NCI-H1436 (cell line): ENCODE data around the gene ZPLD1.

Experiments used
- DNase-seq: peaks from one replicate; lab custom pipeline; 2025; lab: John Stamatoyannopoulos, UW

The ZPLD1 gene

GRCh38 chr3:102434715-102435114 lies at the start of gene ZPLD1:
TSS of gene ZPLD1 (plus strand) at chr3:102435015. CDS start at chr3:102438488, 3,473 bp downstream.
- no peak for DNase-seq

DNA sequence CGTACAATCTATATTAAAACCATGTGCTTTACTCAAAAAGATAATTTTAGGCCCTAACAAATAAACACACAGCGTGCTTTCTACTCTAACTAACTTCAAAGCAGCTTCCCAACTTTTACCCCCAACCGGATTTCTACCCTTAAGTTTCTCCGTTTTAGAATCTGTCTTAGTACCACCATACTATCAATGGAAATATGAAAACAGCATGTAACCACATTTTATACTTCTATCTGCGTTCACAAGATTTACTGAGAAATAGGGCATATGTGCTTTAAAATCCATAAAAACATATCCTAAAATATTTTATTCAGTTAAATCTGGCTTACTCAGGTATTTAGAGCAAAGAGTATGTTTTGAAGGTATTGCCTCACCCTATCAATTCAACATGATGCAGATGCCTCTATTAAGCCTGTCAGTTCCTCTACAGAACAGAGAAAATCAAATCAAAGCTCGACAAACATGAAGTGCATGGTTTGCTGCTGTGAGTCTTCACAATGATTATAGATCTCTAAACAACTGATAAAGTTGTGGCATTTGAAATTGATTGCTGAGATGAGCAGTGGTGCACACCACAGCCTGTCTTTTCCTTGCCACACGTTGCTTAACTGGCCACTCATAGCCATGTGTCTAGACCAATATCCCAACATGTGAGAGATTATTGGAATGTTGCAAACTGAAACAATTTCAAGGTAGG lies 44.5 kb upstream of the ZPLD1 start:
- DNase-seq = no peak

- DNase-seq = no peak
Observed at GRCh38 chr3:102390916-102391315, 43.9 kb upstream of the ZPLD1 start.

DNA sequence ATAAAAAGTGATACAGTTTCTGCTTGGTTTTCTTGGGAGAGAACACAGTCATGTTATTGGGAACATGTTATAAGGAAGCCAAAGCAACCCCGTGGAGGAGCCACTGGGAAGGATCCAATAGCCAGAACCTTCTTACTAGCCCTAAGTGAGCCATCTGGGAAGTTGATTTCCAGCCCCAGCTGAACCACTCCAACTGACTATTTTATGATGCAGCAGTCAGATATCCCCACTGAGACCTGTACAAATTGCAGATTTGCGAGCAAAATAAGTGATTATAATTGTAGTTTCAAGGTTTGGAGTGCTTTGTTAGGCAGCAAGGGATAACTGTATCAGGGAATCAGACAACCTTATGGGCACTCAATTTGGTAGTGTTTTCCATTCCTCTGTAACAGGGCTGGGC lies 43.3 kb upstream of the ZPLD1 start:
- no peak for DNase-seq

DNA sequence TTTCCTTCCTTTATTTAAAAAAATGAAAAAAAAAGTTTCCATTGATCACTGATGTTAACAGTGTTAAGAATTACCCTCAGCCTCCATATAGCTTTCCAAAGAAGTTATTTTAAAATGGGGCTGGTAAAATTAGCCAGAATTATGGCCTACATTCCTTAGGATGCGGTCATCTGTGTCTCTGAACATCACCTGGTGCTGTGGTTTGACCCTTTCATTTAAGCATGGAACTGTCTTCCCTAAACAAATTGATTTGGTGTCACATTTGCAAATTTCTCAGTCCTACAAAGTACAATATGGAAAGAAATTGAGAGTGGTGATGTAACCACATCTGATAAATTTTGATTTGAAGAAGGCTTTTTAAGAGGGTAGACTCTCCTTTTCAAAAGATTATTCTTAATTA lies 40.3 kb upstream of the ZPLD1 start:
- DNase-seq = no peak

GRCh38 chr3:102398176-102398575 lies 36.6 kb upstream of the ZPLD1 start:
- DNase-seq = no peak

GRCh38 chr3:102398666-102399065 lies 36.1 kb upstream of the ZPLD1 start:
- DNase-seq = no peak

GRCh38 chr3:102400142-102400541 lies 34.7 kb upstream of the ZPLD1 start:
- DNase-seq = no peak

- no peak for DNase-seq
Observed at GRCh38 chr3:102400766-102401165, 34.0 kb upstream of the ZPLD1 start.

DNA sequence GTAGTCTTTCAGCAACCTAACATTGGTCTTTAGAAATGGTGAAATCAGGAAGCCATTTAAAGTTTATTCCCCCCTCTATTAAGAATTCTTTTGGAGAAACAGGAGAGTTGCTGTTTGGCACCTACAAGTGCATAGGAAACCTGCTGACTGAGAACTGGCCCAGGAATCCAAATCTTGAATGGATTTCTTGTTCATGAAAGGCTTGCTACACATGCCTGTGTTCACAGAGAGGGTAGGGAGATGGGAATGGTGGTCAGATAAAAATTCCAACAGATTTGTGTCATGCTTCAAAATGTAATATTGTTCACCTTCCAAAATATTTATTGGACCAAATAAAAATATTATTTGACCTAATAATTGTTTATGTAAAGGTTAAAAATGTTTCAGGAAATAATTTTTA lies 24.2 kb upstream of the ZPLD1 start:
- no peak for DNase-seq

- no peak for DNase-seq
Observed at GRCh38 chr3:102415553-102415952, 19.3 kb upstream of the ZPLD1 start.

- DNase-seq = no peak
Observed at GRCh38 chr3:102419786-102420185, 15.0 kb upstream of the ZPLD1 start.

DNA sequence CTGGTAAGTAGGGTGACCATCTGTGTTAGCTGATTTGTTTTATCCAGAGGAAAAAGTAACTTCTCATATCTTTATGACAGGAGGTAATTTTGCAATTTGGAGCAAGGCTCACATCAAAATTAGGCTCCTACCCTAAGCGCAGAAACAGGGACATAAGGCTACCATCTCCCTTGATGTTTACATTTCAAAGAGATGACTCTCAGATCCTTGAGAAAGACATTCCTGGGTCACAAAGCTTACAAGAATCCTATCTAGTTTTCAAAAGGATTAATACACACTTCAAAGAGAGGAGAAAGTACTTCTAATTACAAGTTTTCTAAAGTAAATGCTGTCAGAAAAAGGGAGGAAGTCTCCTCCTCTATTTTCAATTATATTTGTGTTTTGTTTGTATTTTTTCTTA lies 7.0 kb downstream of the ZPLD1 start:
- DNase-seq = no peak

GRCh38 chr3:102443021-102443420 lies 8.2 kb downstream of the ZPLD1 start:
- DNase-seq = no peak

- no peak for DNase-seq
Observed at GRCh38 chr3:102444101-102444500, 9.3 kb downstream of the ZPLD1 start.

- no peak for DNase-seq
Observed at GRCh38 chr3:102447272-102447671, 12.5 kb downstream of the ZPLD1 start.

GRCh38 chr3:102449341-102449740 lies 14.5 kb downstream of the ZPLD1 start:
- no peak for DNase-seq

DNA sequence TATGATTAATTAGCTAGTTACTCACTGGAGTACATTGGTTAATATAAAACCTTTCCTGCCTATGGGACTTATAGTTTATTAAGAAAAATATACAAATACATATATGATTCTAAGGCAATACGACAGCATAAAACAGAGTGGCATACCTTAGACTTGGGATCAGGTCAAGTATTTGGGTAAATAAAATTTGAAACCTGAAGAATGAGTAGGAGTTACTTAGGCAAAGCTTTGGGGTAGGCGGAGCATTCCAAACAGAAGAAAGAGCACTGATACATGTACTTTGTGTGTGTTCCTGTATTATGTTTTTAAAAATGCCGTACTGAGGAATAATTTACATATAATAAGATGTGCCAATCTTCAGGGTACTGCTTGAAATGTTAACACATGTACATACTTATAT lies 15.1 kb downstream of the ZPLD1 start:
- no peak for DNase-seq

GRCh38 chr3:102450976-102451375 lies 16.2 kb downstream of the ZPLD1 start:
- no peak for DNase-seq

DNA sequence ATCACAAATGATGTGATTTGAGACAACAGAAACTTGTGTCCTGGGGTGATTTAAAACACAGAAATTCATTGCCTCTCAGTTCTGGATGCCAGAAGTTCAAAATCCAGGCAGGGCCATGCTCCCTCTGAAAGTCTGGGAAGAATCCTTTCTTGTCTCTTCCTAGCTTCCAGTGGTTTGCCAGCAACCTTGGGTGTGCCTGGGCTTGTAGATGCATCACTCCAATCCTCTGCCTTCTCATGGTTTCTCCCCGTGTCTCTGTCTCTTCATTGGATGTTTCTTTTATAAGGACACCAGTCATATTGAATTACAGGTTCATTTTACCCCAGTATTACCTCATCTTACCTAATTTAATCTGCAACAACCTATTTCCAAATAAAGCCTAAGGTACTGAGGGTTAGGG lies 16.7 kb downstream of the ZPLD1 start:
- DNase-seq = no peak

DNA sequence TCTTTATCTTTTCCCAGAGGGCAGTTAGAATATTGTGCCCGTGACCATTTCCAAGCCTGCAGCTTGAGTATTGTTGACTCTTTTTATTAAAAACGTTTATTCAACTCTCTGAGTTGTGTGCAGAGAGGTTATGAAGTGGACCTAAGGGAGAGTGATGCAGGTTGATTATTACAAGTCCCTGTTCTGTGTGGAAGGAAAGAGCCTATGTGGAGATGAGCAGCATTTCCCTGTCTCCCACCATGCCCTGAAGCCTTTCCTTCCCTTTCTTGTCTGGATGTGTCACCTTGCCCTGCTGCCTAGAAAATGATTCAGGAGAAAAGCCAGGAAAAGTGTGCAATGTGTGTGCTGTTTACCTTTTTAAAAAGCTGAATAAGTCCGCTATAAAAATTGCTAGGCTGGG lies 19.4 kb downstream of the ZPLD1 start:
- DNase-seq = peak; percentile 48

GRCh38 chr3:102457644-102458043 lies 22.8 kb downstream of the ZPLD1 start:
- DNase-seq = no peak

GRCh38 chr3:102460579-102460978 lies 25.8 kb downstream of the ZPLD1 start:
- DNase-seq = no peak

GRCh38 chr3:102464261-102464660 lies 29.4 kb downstream of the ZPLD1 start:
- no peak for DNase-seq
